SK-N-SH treated with all-trans-retinoic acid at 6 μM for 48 hours (cell line): ENCODE results near the gene TRPM7.

Experiments
- ESRRG ChIP-seq: fragments of 250-450 bp; sonication (Bioruptor Pico); IDR thresholded peaks from 2 replicates; pipeline ENCODE4 v1.6.1; 2021; ENCODE audit warnings: mild to moderate bottlenecking
- GLIS3 ChIP-seq: fragments of 250-450 bp; sonication (Bioruptor Pico); IDR thresholded peaks from 2 replicates; pipeline ENCODE4 v1.5.0; 2020; ENCODE audit warnings: mild to moderate bottlenecking, moderate library complexity
- SNAI2 ChIP-seq: fragments of 250-450 bp; sonication (Bioruptor Pico); IDR thresholded peaks from 2 replicates; pipeline ENCODE4 v1.5.0; 2020; ENCODE audit warnings: mild to moderate bottlenecking, moderate library complexity
- ZFP30 ChIP-seq: fragments of 450-650 bp; formaldehyde crosslinking; IDR thresholded peaks from 2 replicates; pipeline ENCODE4 v1.5.0; 2022; ENCODE audit warnings: mild to moderate bottlenecking, moderate library complexity

DNA sequence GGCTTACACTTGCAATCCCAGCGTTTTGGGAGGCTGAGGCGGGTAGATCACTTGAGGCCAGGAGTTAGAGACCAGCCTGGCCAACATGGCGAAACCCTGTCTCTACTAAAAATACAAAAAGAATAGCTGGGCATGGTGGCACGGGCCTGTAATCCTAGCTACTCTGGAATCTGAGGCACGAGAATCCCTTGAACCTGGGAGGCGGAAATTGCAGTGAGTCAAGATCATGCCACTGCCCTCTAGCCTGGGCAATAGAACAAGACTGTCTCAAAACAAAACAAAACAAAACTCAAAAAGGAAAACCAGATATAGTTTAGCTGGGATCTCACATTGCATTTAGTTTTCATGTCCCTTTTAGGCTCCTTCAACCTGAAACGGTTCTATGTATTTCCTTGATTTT is 137.3 kb downstream of the TRPM7 start:
- TF ChIP-seq ESRRG (CRISPR knock-in tag) (no peak), SNAI2 (no peak), GLIS3 (no peak), ZFP30 (CRISPR knock-in tag) (no peak)
